Stimulated activated CD8-positive, alpha-beta memory T cell treated with anti-CD3 and anti-CD28 coated beads, Interleukin-4, amount 100 ng/mL, for 48 hours (primary cell): ENCODE measurements around the gene H2BK1.
A peak's percentile ranks its signal among the peaks of the same experiment; 100 is the strongest.

Source experiments
- DNase-seq: peaks from one replicate; pipeline ENCODE4 v3.0.0-alpha.2; 2020

Gene H2BK1

GRCh38 chr7:151231080-151231479, 20.8 kb upstream of the H2BK1 start:
- DNase-seq: no peak

- DNase-seq: no peak
Measured at GRCh38 chr7:151229249-151229648, 19.0 kb upstream of the H2BK1 start.

GRCh38 chr7:151228024-151228866, 18.0 kb upstream of the H2BK1 start:
- no peak for DNase-seq

- DNase-seq: peak; percentile 100
Measured at GRCh38 chr7:151226875-151227782, 16.8 kb upstream of the H2BK1 start, which contains the start of gene ABCF2. Gene ABCF2 (minus strand): TSS chr7:151227205. CDS start chr7:151226458, 747 bp downstream.

GRCh38 chr7:151226560-151226874, 16.2 kb upstream of the H2BK1 start:
- DNase-seq: no peak

GRCh38 chr7:151225948-151226510, 15.7 kb upstream of the H2BK1 start:
- DNase-seq: no peak

- no peak for DNase-seq
Measured at GRCh38 chr7:151223728-151224127, 13.4 kb upstream of the H2BK1 start.

GRCh38 chr7:151218170-151218569, 7.9 kb upstream of the H2BK1 start:
- DNase-seq: no peak

GRCh38 chr7:151215396-151215795, 5.1 kb upstream of the H2BK1 start:
- no peak for DNase-seq

- DNase-seq: no peak
Measured at GRCh38 chr7:151213826-151214225, 3.5 kb upstream of the H2BK1 start.

GRCh38 chr7:151212626-151213025, 2.3 kb upstream of the H2BK1 start:
- DNase-seq: no peak

- no peak for DNase-seq
Measured at GRCh38 chr7:151211155-151211772, 976 bp upstream of the H2BK1 start.

- no peak for DNase-seq
Measured at GRCh38 chr7:151209588-151209987, 700 bp downstream of the H2BK1 start.

GRCh38 chr7:151208253-151208862, 1.9 kb downstream of the H2BK1 start:
- no peak for DNase-seq

- DNase-seq: no peak
Measured at GRCh38 chr7:151207804-151208203, 2.5 kb downstream of the H2BK1 start.

- no peak for DNase-seq
Measured at GRCh38 chr7:151207315-151207714, 3.0 kb downstream of the H2BK1 start.

GRCh38 chr7:151206914-151207313, 3.4 kb downstream of the H2BK1 start:
- no peak for DNase-seq

- no peak for DNase-seq
Measured at GRCh38 chr7:151205730-151206129, 4.6 kb downstream of the H2BK1 start.

GRCh38 chr7:151204383-151205032, 5.8 kb downstream of the H2BK1 start:
- no peak for DNase-seq

GRCh38 chr7:151202836-151203235, 7.5 kb downstream of the H2BK1 start:
- DNase-seq: no peak

GRCh38 chr7:151201751-151202150, 8.5 kb downstream of the H2BK1 start:
- no peak for DNase-seq

GRCh38 chr7:151201344-151201743, 8.9 kb downstream of the H2BK1 start:
- no peak for DNase-seq
